ENCODE data around the gene TOR1AIP1.
"Not testable (repeated sequence)": the region's sequence is repeated elsewhere in the genome, so short reads cannot be mapped to it uniquely, and the experiment has no call there.

Gene TOR1AIP1

DNA sequence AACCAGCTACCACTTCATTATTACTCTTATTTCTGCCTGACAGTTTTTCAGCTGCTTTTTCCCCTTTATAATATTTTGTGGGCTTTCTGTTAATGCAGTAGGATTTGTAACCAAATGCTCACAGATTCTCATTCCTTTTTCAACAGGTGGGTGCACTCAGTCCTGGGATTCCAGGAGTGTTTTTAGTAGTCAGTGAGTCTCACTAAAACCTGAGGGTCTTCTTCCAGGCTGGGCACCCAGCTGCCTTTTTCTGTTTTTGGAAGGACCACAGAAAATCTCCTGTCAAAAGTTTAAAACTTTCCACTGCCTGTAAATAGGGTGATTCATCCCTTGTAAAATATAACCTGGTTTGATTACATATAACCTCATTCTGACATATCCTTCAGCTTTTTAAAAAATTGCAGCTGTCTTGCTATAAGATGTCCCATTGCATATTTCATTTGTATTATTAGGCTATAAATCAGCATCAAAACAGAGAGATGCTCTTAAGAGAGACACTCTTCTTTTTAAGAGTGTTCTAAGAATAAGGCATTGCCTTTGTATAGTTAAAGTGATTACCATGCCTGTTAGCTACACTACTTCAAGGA is 55.7 kb downstream of the TOR1AIP1 start:
- in situ Hi-C loops (cut with MboI; ENCODE audit: low sequenced_read_pairs) = no loop called here

DNA sequence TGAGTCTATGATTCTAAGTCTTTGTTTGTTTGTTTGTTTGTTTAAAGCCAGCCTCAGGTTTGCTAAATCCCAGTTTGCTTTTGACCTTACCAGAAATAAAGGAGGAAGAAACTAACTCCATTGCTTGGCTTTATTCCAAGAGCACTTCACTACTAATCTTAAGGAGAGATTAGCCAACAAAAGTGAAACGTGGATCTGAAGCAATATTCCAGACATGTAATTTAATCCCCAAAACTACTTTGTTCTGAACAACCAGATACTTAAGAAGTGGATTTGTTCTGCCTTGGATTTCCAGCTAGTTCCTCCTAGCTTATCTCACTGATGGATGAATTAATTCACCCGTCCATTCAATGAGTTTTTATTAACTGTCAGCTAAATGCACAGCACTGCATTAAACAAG is 56.7 kb downstream of the TOR1AIP1 start:
- in situ Hi-C loops (cut with MboI; ENCODE audit: low sequenced_read_pairs) = no loop called here

DNA sequence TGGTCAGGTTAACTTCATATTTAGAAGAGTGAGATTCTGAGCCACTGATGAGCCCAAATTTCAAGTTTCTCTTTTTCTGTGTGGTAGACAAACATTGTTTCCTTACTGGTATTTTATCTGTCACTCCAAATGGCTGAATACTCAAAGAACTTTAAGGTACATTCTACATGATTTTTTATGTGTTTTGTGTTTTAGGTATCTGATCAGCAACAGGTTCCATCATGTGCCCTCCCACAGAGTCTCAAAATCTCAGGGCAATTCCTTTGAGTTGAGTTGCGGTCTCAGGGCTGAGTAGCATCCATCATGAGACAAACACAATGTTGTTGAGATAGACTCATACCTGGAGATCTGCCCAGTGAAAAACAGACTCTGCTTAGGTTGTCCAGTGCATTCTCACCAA is 57.9 kb downstream of the TOR1AIP1 start:
- in situ Hi-C loops (cut with MboI; ENCODE audit: low sequenced_read_pairs) = no loop called here

DNA sequence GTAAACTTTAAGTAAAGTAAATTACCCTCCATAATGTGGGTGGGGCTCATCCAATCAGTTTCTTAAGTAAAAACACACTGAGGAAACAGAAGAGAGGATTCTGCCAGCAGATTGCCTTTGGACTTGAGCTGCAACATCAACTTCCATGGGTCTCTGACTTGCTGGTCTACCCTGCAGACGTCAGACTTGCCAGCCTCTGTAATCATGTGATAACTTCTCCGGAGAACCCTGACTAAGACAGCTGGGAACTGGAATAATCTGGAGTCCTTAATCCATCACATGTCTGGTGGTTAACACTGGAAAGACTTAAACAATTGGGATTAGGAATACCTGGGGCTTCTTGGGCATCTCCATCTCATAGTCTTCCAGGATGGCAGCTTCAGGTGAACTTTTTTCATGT is 59.4 kb downstream of the TOR1AIP1 start:
- in situ Hi-C loops (cut with MboI; ENCODE audit: low sequenced_read_pairs) = no loop called here

DNA sequence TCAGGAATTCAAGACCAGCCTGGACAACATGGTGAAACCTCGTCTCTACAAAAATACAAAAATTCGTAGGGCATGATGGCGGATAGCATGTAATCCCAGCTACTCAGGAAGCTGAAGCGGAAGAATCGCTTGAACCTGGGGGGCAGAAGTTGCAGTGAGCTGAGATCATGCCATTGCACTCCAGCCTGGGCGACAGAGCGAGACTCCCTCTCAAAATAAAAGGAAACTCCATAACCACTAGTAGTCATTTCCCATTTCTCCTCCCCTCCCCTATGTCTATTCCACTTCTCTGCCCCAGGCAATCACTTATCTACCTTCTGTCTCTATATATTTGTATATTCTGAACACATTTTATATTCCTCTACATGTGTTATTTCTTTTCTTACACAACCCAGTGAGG is 68.6 kb downstream of the TOR1AIP1 start:
- in situ Hi-C loops (cut with MboI; ENCODE audit: low sequenced_read_pairs) = no loop called here

DNA sequence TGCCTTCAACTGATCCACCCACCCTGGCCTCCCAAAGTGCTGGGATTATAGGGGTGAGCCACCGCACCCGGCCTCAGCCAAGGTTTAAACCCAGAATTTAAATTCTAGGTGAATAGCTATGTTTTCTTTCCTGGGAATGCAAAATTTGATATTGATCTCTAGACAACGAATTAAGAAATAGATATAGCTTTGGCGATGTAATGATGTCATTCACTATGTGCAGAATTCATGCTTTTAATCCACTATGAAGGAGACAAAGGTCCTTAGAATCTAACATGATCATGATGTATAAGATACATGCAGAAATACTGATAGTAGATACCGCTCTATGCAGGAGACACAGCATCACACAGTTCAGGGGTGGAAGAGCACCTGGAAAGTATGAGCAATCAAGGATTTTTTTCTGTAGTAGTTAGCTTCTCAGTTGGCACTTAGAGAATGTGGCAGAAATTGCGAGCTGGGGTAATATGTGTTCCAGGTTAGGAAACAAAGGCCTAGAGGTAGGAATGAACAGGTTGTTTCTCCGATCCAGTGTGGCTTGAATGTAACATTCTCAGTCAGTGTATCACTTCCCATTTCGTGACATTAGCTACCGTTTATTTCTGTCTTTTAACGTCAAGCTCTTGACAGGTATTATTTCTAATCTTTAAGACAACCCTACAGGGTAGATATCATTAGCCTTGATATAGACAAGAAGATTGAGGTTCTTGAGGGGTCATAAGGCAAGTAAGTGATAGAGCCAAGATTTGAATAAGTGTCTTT is 69.5 kb downstream of the TOR1AIP1 start:
- in situ Hi-C loops (cut with MboI; ENCODE audit: low sequenced_read_pairs) = no loop called here

DNA sequence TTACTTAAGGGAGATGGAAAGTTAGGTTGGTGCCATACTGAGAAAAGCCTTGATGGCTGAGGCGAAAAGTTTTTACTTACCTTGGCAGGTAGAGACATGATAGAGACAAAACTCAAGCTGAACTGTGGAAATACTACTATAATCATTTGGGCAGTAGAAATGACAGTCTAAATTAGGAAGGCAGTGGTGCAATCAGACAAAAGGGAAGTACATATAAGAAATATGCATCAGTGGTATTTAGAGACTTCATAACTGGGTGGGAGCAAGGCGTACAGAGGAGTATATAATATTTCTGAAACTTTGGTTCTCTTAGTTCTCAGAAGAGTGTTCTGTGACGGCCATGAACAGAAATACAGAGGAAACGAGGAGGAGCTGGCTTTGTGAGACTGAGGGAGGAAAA is 70.1 kb downstream of the TOR1AIP1 start:
- in situ Hi-C loops (cut with MboI; ENCODE audit: low sequenced_read_pairs) = no loop called here

DNA sequence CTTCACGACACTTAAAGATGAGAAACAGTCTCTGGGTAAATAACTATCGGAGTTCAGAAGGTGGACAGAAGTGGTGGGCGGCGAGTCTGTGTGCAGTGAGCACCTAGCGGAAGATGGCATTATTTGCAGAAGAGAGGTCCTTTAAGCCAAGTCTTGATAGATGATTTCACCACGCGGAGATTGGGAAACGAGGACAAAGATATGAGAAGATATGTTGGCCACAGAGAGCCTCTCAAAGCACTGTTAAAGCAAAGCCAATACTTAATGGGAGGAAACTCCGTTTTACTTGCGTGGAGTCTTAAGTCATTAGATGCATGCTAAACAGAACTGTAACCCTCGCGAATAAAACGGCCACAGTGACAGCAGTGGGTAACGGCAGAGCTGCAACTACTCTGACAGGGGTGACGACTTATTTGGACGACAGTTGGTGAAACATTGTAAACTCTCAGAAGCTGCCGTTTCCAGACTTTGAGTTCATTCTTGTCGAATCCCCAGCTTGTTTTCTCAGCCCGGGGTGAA is 71.9 kb downstream of the TOR1AIP1 start:
- in situ Hi-C loops (cut with MboI; ENCODE audit: low sequenced_read_pairs) = no loop called here

DNA sequence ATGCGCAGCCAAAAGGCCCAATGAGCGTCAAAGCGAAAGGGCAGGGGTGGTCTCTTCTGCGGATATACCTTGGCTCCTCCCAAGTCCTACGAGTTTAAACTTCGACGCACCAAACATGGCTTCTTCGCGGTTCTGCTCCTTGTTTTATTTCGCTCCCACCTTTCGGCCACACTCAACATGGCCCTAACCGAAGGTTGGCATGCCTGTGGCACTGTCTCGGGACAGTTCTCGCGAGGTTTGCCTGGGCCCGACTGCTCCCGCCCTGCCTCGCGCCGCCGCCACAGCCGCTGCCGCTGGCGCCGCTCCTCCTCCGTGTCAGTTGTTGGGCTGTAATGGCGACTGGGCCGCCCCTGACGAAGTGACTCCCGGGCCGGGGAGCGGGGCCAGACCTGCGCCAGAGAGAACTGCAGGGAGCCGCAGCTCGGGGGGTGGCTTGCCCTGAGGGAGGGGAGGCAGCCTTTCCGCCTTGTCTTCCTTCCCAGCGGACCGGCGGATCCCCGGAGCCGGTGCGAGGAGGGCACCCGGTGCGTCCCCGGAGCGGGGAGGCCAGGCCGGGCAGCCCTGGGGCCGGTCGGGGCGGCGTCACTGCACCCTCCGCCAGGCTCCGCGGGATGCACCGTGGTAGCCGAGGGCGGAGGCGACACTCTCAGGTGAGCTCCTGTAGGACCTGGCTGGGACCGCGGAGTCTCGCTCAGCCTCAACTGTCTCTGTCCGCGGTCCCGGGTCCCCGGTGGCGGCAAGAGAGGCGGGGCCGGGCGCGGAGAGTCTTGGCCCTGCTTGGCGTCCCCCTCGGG is 72.6 kb downstream of the TOR1AIP1 start, which contains the start of gene CEP350:
Gene CEP350 (plus strand): TSS at position 318 of the 794 bp plus-strand sequence. CDS start 31,372 bp downstream, outside the sequence.
- in situ Hi-C loops (cut with MboI; ENCODE audit: low sequenced_read_pairs) = no loop called here

DNA sequence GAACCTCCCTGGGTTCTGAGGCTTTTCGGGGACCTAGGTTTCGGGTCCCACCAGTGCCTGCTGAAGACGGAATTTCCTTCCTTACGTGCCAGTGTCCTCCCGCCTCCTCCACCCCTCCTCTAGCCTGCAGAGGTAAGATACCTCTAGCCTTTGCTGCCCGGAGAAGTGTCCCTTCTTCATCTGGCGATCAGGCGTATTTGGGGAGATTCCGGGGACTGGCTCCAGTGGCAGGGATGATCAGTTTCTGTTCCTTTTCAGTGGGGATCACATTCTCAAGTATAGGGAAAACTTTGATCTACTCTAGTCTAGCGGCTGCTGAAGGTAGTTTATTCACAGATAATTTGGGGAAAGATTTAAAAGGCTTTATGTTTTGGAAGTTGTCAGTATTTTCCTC is 73.2 kb downstream of the TOR1AIP1 start:
- in situ Hi-C loops (cut with MboI; ENCODE audit: low sequenced_read_pairs) = no loop called here

DNA sequence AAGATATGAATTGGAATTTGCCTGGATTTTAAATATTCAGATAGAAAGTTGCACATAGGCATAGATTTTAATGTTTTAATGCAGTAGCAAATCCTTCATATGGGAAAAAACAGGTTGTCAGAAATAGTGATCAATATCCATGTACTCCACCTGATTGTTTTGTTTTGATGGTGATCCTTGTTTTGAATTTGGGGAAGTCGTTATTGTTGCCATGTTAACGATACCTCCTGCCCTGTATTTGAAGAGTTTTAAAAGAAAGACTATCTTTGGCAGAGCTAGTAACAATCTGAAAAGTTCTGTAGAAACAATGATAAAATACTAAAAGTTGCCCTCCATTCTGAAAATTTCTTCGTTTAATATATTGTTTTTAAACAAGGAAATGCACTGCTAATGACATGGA is 73.6 kb downstream of the TOR1AIP1 start:
- in situ Hi-C loops (cut with MboI; ENCODE audit: low sequenced_read_pairs) = no loop called here

DNA sequence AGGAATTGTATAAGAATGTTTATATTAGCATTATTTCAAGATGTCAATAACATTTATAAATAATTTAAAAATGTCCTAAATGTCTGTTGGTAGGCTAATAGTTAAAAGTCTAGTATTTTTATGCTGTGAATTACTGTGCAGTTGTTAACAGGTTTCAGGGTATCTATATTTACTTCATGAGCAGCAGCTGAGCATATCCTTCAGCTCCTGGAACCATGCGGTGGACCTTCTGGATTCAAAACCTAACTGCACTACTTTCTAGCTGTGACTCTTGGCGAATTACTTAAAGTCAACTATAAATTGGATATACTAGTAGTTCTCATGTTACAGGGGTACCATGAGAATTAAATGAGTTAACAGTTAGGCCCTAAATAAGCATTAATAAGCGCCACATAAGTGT is 76.3 kb downstream of the TOR1AIP1 start:
- in situ Hi-C loops (cut with MboI; ENCODE audit: low sequenced_read_pairs) = no loop called here

DNA sequence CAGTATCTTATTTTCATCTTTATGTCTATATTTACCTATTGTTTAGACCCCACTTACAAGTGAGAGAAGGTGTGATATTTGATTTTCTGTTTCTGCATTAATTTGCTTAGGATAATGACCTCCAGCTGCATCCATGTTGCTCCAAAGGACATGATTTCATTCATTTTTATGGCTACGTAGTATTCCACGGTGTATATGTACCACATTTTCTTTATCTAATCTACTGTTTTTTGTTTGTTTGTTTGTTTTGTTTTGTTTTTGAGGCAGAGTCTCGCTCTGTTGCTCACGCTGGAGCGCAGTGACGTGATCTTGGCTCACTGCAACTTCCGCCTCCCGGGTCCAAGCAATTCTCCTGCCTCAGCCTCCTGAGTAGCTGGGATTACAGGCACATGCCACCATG is 80.1 kb downstream of the TOR1AIP1 start:
- in situ Hi-C loops (cut with MboI; ENCODE audit: low sequenced_read_pairs) = not testable (repeated sequence)

DNA sequence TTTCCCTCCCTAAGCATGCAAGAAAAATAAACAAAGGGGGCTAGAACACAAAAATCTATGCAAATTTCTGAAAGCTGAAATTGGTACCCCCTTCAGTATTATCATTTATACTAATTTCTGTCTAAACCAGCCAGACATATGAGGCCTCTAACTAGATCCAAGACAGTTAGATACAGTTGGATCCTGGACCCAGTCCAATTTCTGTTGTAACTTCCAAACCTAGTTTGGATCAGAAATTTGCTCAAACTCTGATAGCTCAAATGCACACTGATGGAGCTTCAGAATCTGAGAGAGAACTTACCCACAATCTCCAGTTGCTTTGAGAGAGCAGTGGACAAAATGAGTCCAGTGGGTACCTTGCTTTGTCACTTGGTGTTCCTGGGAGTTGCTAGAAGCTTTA is 84.5 kb downstream of the TOR1AIP1 start:
- in situ Hi-C loops (cut with MboI; ENCODE audit: low sequenced_read_pairs) = no loop called here

DNA sequence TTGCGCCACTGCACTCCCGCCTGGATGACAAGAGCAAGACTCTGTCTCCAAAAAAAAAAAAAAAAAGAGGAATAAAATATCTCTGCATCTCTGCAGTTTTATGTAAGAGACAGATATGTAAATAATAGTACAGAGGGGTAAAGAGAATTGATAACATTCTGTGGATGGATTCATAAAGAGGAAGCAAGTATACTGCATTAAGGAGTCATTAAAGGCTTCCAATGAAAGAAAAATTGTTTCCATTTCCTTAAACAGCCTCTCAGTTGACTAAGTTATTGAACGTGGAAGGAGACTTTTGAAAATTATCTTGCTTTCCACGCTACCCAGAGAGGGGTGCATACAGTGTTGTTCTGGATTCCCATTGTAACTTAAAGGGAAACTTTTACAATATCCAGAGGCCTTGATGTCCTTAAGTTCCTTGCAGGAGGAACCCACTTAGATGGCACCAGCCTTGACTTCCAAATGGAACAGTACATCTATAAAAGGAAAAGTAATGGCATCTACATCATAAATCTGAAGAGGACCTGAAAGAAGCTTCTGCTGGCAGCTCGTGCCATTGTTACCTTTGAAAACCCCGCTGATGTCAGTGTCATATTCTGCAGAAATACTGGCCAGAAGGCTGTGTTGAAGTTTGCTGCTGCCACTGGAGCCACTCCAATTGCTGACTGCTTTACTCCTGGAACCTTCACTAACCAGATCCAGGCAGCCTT is 86.4 kb downstream of the TOR1AIP1 start:
- in situ Hi-C loops (cut with MboI; ENCODE audit: low sequenced_read_pairs) = no loop called here

DNA sequence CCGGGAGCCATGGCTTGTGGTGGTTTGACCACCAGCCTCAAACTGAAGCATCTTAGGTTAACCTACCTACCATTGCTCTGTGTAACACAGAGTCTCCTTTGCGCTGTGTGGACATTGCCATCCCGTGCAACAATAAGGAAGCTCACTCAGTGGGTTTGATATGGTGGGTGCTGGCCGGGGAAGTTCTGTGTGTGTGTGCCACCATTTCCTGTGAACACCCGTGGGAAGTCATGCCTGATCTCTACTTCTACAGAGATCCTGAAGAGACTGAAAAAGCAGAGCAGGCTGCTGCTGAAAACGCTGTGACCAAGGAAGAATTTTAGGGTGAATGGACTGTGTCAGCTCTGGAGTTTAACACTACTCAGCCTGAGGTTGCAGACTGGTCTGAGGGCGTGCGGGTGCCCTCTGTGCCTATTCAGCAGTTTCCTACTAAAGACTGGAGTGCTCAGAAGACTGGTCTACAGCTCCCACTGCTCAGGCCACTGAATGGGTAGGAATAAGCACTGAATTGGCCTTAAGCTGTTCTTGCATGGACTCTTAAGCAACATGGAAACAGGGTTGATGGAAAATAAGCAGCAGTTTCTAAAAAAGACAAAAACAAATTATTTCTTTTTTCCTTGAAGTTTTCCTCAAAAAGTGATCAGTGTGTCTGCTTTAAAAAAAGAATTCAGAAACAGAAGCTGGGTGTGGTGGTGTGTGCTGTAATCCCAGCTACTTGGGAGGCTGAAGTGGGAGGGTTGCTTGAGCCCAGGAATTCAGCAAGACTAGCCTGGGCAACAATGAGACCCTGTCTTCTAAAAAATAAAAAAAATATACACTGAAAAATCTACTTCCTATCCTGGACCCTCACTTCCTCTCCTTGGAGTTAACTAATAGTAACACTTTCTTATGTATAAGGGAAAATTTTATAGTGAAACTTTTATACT is 87.2 kb downstream of the TOR1AIP1 start:
- in situ Hi-C loops (cut with MboI; ENCODE audit: low sequenced_read_pairs) = no loop called here

Measured in HL-60/S4 treated with retinoic acid at 250 ng/mL for 4 days and 3 days (cell line).